Measurements from ENCODE around the gene NKX3-2.

Gene NKX3-2

DNA sequence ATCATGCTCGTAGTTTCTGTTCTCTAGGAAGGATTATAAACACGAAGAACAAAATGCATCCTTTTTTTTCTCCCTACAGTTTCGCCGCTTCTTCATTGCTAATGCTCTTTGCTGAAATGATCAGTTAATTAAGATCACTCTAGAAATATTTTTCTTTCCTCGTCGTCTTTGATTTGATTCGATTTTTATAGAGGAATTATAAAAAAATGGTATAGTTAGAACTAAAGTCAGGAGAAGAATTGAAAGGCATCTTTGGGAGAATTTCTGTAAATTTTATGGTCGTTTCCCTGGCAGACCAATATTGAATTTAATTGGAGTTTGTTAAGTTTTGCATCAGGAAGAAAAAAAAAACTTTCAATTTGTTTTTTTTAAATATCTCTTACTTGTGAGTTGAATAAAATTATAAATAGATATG, 1.1 kb upstream of the NKX3-2 start:
- no peak for DNase-seq (ENCODE audit: low read depth in 2 of 2)

DNA sequence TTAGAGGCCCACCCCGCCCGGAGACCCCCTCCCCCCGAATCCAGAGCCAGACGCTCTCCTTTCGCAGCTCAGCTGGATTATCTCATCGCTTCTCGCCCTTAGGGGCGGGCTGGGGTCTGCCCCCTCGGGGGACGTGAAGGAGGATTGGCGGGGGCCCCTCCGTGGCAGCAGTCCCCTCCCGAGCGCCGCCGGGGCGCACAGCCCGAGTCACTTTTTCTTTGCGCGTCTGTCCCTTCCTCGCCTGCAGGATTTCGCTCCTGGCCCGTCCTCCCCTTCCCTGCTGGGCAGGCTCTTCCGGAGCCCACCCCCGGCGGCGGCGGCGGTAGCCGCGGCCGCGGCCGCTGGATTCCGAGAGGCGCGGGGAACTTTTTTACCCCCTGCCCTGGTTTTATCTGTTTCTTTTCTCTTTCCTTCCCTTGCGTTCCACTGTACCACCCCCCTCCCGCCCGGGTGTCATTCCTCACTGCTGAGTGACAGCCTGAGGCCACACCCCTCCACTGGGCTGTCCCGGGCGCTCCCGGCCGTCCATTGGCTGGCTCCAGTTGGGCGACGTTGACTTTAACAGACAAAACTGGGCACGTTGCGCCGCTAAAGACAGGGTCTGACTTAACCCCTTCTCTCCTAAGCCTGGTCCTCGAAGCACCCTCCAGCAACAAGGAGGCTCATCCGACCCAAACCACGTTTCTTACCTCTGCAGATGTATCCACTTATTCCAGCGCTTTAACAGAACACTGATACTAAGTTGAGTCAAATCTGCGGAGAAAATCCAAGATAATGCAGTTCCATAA, 492 bp upstream of the NKX3-2 start:
- peak; percentile 13 to 18 for DNase-seq (ENCODE audit: low read depth in 2 of 2)

DNA sequence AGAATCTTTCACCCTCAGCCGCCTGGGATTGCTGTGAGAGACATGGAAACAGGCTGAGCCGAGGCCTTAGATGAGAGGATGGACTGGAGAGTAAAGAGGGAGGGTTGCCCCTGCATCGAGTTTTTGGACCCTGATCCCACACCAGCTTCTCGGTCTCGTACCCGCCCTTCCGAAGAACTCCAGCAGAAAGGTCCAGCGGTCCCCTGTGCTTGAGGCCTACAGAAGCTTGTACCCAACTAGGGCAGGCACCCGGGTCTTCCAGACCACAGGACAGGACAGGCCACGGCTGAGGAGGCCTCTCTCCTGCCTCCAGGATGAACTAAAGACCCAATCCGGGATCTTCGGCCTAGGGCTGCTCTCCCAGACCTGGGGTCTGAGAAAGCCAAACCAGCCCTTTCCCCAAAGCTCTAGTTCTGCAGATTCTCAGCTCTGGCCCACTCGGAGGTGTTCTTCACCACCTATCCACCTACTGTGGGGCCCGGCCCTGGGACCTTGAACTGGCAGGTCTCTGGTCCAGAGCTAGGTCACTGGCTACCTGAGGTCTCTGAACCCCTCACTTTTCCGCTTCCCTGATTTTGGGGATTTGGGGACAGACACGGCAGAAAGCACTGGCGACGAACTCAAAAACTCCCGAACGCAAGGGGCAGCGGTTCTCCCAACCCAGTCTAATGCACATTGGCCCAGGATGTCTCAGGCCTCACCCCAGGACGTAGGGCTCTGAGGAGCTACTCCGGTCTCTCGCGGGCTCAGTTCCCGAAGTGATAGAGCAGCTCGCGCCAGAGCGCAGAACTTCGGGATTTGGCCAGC, 1.1 kb downstream of the NKX3-2 start:
- DNase-seq (ENCODE audit: low read depth in 2 of 2): no peak

DNA sequence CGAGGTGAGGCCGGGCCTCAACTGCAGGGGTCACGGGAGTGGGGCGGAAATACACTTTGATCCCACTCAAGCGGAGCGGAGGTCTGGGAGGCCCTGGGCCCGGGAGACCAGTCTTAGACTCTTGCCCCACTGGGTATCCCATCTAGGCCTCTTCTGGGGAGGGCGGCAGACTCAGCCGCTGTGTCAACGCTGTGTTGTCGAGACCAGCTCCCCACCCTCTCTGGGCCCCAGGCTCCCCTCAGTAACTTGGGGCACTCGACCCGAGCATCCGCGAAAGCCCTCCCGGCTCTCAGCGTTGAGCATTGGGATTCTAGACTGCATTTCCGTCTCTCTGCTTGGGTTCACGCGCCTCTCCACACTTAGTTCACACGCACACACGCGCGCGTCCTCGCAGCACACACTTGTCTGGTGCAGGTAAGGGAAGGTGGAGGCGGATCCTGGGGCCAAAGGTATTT, 1.7 kb downstream of the NKX3-2 start:
- DNase-seq (ENCODE audit: low read depth in 2 of 2): no peak

DNA sequence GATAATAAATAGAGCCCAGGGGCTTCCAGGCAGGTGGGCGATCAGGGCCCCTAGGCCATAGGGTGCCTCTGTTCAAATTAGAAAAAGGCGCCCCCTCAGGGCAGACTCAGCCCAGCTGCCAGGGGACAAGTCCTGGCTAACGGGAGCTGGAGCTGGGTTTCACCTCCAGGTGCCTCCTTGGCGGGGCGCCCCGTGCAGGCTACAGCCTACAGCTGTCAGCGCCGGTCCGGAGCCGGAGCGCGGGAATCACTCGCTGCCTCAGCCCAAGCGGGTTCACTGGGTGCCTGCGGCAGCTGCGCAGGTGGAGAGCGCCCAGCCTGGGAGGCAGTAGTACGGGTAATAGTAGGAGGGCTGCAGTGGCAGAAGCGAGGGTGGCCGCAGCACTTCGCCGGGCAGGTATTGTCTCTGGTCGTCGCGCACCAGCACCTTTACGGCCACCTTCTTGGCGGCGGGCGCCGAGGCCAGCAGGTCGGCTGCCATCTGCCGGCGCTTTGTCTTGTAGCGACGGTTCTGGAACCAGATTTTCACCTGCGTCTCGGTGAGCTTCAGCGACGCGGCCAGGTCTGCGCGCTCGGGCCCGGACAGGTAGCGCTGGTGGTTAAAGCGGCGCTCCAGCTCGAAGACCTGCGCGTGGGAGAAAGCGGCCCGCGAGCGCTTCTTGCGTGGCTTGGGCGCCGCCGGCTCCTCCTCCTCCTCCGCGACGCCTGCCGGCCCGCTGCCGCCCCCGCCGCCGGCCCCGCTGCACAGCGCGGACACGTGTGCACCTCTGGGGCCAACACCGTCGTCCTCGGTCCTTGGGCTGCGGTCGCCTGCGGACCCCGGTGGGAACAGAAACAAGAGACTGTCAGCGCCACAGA, 2.4 kb downstream of the NKX3-2 start:
- DNase-seq (ENCODE audit: low read depth in 2 of 2): no peak

DNA sequence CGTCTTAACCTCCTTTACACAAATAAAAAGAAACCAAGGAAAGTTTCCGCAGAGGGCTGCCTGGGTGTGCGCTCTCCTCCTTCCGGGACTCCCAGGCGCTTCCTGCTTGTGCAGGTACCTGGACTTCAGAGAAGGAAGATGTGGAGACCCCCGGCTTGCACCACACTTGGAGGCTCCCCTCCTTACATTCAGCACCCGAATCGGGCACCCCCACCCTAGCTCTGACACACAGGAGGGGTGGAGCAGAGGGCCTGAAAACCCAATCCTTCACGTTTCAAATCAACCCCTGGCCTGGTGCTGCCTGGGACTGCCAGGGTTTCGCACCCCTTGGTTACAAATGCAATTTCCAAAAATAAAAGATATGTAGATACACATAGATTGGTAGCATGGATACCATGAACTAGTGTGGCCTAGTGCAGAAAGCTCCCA, 3.1 kb downstream of the NKX3-2 start:
- DNase-seq (ENCODE audit: low read depth in 2 of 2): no peak

DNA sequence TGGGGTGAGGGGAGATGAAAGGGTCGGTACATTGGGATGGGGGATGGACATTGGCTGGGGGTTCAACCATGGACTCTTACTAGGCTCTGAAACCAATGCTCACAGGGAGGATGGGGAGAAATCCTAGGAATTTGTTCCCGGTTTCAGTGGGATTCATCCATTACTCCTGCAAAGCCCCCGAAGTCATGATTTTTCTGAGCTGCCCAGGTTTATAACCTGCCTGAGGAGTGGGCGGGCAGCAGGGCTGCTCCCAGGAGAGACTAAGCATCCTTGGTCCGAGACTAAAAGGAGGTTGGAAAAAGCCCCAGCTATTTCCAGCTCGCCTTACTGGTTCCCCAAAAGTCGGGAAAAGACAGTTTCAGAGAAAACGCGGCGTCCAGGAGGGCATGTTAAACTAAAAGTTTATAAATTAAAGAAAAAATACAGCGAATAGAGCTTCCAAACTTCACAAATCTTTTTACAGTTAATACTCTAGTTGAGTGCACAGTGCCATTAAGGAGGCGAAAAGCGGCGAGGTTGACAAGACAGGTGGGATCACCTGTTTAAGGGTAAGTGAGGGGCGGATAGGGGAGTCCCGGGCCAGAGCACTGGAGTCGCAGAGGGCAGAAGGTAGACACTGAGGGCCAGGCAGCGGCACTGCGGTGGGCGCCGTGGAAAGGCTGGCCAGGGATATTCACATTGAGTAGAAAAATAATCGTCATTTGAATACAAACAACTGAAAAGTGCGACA, 3.7 kb downstream of the NKX3-2 start:
- no peak for DNase-seq (ENCODE audit: low read depth in 2 of 2)

DNA sequence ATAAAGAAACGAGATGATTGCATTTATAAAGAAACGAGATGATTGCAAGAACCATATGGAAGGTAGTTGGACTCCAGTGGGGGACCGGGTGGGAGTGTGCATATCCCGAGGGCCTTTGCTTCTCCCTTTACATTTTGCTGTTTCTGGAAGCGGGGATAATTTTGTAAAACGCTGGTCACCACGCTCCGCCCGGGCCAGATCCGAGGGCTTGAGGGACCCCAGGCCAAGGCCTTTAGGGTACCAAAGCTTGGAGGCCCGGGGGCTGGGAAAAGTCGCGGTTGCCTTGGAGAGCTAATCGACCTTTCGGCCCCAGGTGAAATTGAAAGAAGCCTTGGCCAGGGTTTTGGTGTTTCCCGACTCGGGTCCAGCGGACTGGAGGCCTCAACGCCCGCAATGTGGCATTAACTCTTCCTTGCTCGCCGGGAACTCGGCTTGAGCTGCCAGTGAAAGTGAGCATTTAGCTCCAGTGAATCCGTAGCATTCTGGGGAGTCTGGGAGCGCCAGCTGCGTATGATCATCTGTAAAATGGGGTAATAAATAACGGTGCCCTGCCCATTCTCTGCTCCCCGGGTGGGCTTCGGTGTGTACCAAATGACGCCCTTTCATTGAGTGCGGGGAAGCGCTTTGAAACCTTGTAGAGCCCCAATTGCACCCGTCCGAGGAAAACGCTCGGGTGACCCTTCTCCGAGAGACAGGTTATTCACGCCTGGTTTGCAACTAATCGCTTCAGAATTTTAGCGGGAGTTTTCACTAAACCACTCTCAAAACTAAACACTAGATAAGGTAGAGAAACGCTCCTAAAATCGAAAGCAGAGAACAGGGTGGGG, 4.5 kb downstream of the NKX3-2 start:
- DNase-seq (ENCODE audit: low read depth in 2 of 2): no peak

DNA sequence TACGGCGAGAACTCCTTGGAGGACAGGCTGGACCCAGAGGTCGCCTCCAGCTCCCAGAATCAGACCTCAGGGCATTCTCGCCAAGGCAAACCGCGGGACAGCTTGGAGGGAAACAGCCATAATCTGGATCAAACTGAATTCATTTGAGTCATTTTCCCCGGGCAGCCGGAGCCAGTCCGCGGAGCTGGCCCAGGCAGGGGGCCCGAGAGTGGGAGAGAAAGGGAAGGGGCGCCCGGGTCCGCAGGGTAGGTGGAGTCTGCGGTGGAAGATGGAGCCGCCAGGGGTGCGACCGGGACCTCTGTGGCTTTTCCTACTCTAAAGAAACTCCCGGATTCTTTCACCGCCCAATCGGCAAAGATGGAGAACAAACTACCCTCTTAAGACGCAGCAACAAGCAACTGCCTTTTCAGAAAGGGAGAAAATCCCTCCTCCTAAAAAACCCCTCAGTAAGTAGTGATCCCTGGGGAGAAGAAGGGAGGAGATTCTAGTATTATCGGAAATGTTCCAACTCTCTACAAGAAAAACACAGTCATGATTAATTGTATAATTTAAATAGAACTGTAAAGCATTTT, 5.2 kb downstream of the NKX3-2 start:
- no peak for DNase-seq (ENCODE audit: low read depth in 2 of 2)

DNA sequence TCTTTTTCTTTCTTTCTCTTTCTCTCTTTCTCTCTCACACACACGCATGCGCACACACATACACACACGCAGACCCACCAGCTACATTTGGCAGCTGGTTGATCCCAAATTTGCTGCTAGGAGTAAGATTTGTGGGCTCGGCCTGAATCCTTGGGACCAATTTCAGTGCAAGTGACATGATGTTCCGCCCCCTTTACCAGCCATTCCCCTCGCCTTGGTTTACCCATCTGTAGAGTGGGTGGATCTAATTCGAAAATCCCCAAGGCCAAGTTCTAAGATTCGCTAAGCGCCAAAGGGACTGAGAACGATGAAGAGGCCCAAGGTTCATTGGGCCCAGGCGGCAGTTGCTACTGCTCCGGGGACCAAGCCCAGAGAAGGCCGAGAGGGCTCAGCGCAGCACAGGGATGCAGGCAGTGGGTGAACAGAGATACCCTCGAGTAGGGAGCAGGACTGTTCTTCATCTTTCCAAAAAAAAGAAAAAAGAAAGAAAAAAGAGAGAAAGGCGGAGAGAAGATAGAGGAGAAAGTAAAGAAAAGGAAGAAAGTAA, 5.8 kb downstream of the NKX3-2 start:
- DNase-seq (ENCODE audit: low read depth in 2 of 2): no peak

DNA sequence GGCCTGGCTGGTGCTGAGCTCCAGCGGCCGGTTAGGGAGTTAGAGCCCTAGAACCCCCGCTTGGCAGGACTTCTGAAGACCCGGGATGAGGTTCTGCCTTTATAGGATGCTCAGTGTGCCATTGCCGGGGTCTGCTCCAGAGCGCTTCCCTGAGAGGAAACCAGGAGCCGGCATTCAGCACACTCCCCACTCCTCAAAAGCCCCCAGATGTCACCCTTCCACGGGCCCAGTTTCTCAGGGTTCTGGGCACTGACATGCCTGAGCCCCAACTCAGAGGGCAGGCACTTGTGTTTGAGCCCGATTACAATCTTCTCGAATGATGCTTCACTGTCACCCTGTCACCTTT, 6.5 kb downstream of the NKX3-2 start:
- no peak for DNase-seq (ENCODE audit: low read depth in 2 of 2)

DNA sequence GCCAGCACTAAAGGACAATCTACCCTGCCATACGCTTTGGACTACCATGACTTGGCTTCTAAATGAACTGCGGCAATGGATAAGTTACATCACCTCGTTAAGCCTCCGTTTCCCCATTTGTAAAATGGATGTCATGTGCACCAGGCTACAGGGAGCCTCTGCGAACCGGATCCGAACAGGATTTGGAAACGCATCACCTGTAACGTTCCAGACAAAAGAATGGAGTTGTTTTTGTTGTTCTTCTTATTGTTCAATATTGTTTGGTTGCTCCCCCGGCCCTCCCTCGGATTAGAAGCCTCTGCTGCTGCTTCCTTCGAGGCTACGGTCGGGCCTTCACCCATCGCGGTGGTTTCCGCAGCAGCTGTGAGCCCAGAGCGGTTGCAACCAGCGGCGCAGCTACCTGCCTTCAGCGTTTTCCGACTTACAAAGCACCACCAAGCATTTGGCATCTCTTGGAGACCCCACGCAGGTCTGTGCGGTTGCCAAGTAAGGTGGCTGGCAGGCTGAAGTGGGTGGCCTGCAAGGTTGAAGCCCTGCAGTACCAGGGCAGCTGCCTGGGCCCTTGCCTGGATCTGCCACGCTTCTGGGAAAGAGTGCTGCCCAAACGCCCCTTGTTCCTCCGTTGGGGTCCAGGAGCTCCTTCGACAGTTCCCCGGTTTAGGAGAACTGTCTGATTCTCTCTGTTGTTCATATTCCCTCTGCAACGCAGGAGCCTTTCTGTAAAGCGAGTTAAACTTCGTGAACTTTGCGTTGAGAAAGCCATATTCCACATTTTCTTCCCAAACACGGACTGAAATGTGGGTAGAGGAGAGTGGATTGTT, 7.1 kb downstream of the NKX3-2 start:
- no peak for DNase-seq (ENCODE audit: low read depth in 2 of 2)

DNA sequence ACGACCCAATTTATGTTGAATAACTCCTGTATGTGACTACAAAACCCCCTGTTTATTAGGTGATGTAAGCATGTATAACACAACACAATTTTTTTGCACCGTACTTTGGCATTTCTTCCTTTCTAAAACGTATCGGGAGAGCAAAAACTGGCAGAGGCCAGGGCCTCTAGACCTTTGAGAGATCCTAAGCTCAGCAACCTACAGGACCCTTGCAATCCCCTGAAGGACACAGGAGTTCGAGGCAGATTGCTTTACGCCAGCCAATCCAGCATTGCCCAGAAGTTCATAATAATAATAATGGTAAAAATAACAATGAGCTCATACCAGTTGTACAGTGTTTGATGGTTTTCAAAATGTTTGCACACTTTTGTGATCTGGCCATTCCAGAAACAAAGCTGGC, 7.7 kb downstream of the NKX3-2 start:
- no peak for DNase-seq (ENCODE audit: low read depth in 2 of 2)

DNA sequence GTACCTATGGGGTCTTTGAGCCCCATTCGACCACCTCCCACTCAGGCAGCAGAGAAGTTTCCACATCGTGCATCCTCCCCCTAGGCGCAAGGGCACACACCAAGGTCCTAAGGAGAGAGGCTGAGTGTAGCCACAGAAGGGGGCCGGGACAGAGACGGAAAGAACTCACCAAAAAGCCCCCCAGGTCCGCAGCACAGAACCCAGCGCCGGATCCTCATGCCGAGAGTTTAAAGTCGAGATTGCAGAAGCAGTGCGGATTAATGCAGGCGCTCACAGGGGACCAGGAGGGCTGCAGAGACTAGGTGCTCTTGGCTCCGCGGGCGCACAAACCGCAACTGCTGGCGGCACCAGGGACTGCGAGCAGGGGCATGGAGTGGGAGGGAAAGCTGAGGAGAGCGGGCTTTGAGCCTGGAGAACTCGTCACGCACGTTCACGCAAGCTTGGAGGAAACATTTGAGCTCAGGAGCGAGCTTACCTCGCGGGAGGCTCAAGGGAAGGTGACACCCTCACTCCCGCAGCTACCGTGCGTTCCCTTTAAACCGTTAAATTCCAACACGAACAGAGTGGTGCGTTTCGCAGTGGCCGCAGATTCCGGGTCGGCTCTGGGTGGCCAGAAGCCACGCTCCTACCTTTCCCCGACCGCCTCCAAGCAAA, 8.5 kb downstream of the NKX3-2 start:
- DNase-seq (ENCODE audit: low read depth in 2 of 2): no peak

DNA sequence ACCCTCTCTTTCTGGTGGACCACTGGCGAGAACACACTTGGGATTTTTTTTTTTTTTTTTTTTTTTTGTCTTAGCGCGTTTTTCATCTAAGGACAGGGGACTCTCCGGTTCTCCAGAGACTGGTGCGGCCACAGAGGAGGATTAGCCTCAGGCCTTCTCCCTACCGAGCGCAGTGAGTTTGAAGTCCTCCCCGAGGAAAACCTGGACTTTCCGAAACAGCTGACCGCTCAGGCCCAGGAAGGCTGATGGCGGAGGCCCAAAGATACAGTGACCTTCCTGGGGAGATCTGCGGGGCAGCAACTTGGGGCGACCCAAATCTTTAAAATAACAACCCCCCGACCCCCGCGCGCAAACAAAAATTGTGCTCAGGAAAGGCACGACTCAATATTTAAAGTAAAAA, 9.2 kb downstream of the NKX3-2 start:
- no peak for DNase-seq (ENCODE audit: low read depth in 2 of 2)

DNA sequence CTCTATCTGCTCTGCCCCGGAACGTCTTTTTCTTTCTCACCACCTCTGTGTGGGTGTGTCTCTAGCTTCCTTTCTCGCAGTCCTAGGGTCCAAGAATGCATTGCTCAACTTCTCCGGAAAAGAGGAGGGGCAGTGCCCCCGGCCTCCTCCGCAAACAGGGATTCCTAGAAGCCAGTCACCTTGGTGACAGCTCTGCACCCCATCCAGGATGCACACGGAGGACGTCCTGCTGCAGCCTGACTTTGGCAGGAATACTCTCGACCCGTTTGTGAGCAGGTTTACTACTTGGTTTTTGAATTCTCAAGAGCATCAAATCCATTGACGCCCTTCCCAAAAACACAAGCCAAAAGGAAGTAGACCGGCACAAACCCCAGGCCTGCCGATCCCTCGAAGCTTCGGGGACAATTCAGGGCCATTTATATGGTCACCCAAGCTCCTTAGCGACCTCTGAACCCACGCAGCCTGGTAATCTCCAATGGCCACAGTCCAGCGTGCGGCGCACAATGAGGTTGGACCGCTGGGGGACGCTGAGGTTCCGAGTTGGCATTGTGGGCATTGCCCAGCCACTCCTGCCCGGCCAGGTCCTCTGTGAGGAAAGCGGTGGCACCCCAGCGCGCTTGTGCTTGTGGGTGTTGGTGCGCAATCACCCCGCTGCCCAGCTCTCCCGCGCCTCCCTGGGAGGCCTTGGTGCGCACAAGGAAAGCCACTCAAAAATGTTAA, 9.8 kb downstream of the NKX3-2 start:
- DNase-seq (ENCODE audit: low read depth in 2 of 2): no peak

DNA sequence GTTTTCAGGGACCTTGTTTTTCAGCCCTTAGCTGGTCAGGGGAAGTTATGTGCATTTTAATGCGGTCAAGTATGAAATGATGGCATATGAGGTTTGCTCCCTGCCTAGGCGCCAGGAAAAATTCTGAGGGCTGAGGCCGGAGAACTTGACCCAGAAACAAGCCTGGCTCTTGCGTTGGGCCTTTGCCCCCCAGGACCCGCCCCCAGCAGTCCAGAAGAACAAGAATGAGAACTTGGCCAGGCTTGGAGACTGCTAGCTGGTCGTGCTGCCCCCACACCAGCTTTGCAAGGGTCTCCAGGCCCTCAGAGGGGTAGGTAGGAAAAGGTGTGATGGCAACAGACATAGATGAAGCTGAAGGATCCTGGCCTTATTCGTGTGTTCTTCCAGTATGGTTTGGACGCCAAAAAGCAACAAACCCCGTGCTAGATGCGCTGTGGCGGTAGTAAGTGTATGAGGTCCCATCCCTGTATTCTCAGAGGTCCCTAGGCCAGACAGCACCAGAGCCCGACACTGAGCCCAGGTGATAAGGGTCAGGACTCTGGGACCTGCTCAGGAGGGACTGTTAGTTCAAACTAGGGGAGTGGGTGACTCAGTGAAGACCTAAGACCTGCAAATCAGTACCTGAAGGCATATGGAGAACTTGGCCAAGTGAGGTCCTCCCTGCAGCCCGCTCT, 10.5 kb downstream of the NKX3-2 start:
- DNase-seq (ENCODE audit: low read depth in 2 of 2): no peak
